Adrenal gland (tissue), 12 donors: ENCODE results near the gene MVD. TPM values are rescaled to one million over a fixed set of nuclear protein-coding genes. Genes with fewer than 3 reads are reported as not detected.

Experiments used
- DNase-seq, 7 donors: peaks; one replicate each; pipeline ENCODE4 v3.0.0-alpha.2; 2019 to 2020
- H3K27ac ChIP-seq, 5 donors: fragments of 200-600 bp; sonication (generic) in 4 of 5; 1 replicate in 3 of 5; 2 replicates in 2 of 5; pipeline versions ENCODE4 v1.5.1 to v1.8.0; 2016 to 2020; ENCODE audit warnings: mild to moderate bottlenecking in 1 of 5
- H3K27me3 ChIP-seq: fragments of 200-600 bp; 2 replicates; pipeline ENCODE4 v1.8.0; 2021
- H3K36me3 ChIP-seq, 2 donors: fragments of 200-600 bp; replicated peaks in 1 of 2; 1 replicate in 1 of 2; 2 replicates in 1 of 2; pipeline versions ENCODE4 v1.5.1 to v1.8.0; 2018 to 2022
- H3K4me1 ChIP-seq, 2 donors: fragments of 200-600 bp; replicated peaks in 1 of 2; 1 replicate in 1 of 2; 2 replicates in 1 of 2; pipeline versions ENCODE4 v1.5.1 to v1.8.0; 2018 to 2021
- H3K4me3 ChIP-seq, 4 donors: fragments of 200-600 bp; sonication (generic) in 3 of 4; one replicate each; pipeline ENCODE4 v1.5.1; 2016 to 2018
- H3K9me3 ChIP-seq, 3 donors: fragments of 200-600 bp; sonication (generic) in 1 of 3; replicated peaks in 1 of 3; 1 replicate in 2 of 3; 2 replicates in 1 of 3; pipeline versions ENCODE4 v1.5.1 to v1.8.0; 2016 to 2021
- POLR2A ChIP-seq, 2 donors: fragments of 450-650 bp; IDR thresholded peaks; one replicate each; pipeline ENCODE4 v1.6.1; 2017; ENCODE audit warnings: antibody characterized with exemption in 2 of 2, mild to moderate bottlenecking in 2 of 2, moderate library complexity in 1 of 2
- WGBS, 4 donors: extraction: QIAGEN DNeasy Blood & Tissue Kit in 2 of 4; methylation state at CpG; one replicate each; pipeline versions ENCODE4 v1.1.5 to v1.1.7; 2013 to 2017; 5-methylcytosine and 5-hydroxymethylcytosine counted together
- intact Hi-C, 2 donors: fragments of 100-400 bp; cut with DNase I; formaldehyde crosslinking; loops; one replicate each; pipeline versions ENCODE4 v1.14.1 to v1.15.0; 2022 to 2023
- polyA plus RNA-seq, 3 donors: library from polyadenylated mRNA; stranded (reverse); fragments of 200-250 nt in 2 of 3; fragments of 350-450 nt in 1 of 3; fragmentation: Illumina TruSeq in 1 of 3; extraction: RNeasy Lipid Tissue Mini Kit (QIAGEN cat#74804) in 1 of 3; gene quantifications; one replicate each; pipeline ENCODE4 v1.2.3, GENCODE V29; 2013 to 2014
- total RNA-seq, 9 donors: library from RNA; depleted of rRNA in 4 of 9; stranded (reverse); fragments of >200 nt in 4 of 9; fragments of 120-200 nt in 1 of 9; fragmentation: NEBNext Ultra II Directional in 1 of 9; extraction: Animal tissue kit (Norgen Biotek cat#: 25700) in 1 of 9; gene quantifications; one replicate each; pipeline versions ENCODE4 v1.1.0 to v1.2.4, GENCODE V29; 2013 to 2023
- TF ChIP-seq, protein P1 (sequence below), 6 experiments: fragments of 450-650 bp in 4 of 6; fragments of 200-600 bp in 2 of 6; sonication (generic) in 1 of 6; IDR thresholded peaks; 1 replicate in 5 of 6; 2 replicates in 1 of 6; pipeline versions ENCODE4 v1.5.1 to v1.8.0; 2016 to 2021; ENCODE audit warnings: antibody characterized with exemption in 6 of 6, mild to moderate bottlenecking in 2 of 6, moderate library complexity in 1 of 6
- donor health status: healthy with polysubstance abuse.
- donor health status: Bipolar disorder and iron deficiency.
- donor health status: DM: yes; HTN: yes; CAD: no.
- donor health status: DM: no; HTN: no; CAD: no.
- donor health status: DM: no; HTN: no; CAD: no.
- donor health status: DM: yes; HTN: yes; CAD: no.

Gene MVD
- total and polyA plus RNA-seq, 12 donors, result 25.6 to 293 (median 45.4) TPM

DNA sequence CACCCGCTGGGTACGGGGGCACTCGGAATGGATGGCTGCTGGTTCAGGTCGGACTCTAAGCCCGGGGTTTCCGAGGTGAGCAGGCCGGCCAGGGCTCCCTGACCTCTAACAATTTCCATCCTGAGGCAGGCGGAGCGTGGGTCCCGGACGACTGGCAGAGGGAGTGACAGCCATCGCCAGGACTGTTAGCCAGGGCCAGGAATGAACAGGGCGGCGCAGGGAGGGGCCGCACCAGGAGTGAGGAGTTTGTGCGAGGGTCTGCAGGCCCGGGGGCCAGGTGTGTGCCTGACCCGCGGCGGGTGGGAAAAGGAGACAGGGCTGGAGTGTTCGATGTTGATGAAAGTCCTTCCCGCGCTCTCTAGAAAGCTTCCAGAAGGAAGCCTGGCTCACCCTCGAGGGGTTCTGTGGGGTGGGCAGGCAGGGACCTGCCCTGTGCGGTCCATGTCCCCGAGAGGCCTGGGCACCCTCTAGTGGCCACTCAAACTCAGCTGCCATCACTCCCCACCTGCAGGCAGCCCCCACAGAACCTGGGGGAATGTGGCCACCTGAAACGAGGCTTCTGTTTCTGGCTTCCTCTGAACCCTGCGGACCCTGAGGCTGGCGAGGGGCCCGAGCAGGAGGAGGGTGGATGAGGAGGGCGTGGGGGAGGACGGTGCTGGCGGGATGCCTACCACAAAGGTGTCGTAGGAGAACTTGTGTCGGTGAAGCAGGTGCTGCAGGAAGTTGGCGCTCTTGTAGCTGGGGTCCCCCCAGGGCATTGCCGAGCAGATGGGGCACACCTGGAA lies 35.1 kb upstream of the MVD start:
- Histone ChIP-seq H3K4me3 (no peak overlapping the region), H3K4me1 (peaks cover 16 to 22% of the 10 kb centered on the region in 2 donors), H3K9me3 (no peaks in the 10 kb centered on the region), H3K27ac (peak overlapping the region in 1 of 5 donors; percentile 69), H3K36me3 (peaks cover 0 to 40% of the 10 kb centered on the region in 2 donors), H3K27me3 (no peaks in the 10 kb centered on the region)
- no peak for DNase-seq
- WGBS, 4 donors, result 81 to 86% (median 84%) methylated on average over 31 to 37 of the region's 37 CpGs
- TF ChIP-seq POLR2A (IDR thresholded peaks at IDR 0.05), result no peak
- TF ChIP-seq, protein P1, sequence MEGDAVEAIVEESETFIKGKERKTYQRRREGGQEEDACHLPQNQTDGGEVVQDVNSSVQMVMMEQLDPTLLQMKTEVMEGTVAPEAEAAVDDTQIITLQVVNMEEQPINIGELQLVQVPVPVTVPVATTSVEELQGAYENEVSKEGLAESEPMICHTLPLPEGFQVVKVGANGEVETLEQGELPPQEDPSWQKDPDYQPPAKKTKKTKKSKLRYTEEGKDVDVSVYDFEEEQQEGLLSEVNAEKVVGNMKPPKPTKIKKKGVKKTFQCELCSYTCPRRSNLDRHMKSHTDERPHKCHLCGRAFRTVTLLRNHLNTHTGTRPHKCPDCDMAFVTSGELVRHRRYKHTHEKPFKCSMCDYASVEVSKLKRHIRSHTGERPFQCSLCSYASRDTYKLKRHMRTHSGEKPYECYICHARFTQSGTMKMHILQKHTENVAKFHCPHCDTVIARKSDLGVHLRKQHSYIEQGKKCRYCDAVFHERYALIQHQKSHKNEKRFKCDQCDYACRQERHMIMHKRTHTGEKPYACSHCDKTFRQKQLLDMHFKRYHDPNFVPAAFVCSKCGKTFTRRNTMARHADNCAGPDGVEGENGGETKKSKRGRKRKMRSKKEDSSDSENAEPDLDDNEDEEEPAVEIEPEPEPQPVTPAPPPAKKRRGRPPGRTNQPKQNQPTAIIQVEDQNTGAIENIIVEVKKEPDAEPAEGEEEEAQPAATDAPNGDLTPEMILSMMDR (IDR thresholded peaks at IDR 0.05), result peak in 3 of 6 experiments; percentile 13 to 26 (median 22)
- intact Hi-C loops, result no loop called here

DNA sequence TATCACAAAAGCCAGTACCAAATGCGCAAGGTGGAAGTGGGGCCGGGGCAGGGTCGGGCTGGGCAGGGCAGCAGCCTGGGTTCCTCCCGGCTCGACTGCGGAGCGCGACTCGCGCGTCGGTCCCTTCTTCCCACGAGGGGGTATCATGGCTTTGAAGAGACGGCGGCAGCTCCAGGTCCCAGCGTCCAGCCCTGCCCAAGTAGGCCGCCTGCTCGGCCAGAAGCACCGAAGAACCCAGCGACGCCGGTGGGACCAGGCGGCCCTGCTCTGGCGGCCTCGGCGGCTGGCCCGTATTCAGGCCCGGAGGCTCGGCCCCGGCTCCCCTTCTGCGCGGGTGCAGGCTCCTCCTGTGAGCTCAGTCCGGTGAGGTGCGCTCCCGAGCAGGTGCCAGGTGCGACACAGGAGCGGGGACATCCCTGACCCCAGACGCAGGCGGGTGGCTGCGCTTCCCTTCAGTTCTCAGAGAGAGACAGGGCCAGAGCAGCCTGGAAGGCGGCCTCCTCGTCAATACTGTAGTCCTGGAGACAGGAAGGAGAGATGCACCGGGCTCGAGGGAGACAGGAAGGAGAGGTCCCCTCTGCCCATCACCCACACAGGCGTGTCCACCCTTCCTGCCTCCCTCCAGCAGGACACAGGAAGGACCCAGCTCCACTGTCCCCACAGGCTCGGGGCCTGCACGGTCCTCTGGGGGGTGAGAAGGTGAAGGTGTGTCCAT lies 34.4 kb upstream of the MVD start:
- Histone ChIP-seq H3K27ac (peak overlapping the region in 1 of 5 donors; percentile 69), H3K4me3 (no peak overlapping the region), H3K36me3 (peaks cover 0 to 40% of the 10 kb centered on the region in 2 donors), H3K27me3 (peaks cover 4% of the 10 kb centered on the region), H3K4me1 (peaks cover 16 to 20% of the 10 kb centered on the region in 2 donors), H3K9me3 (no peaks in the 10 kb centered on the region)
- peak in 2 of 7 donors; percentile 59 to 64 for DNase-seq
- intact Hi-C loops, result no loop called here
- 84 to 92% (median 87%) methylated on average over 20 to 47 of the region's 47 CpGs for WGBS, 4 donors
- TF ChIP-seq, protein P1 (IDR thresholded peaks at IDR 0.05), result no peak
- no peak for TF ChIP-seq POLR2A (IDR thresholded peaks at IDR 0.05)

DNA sequence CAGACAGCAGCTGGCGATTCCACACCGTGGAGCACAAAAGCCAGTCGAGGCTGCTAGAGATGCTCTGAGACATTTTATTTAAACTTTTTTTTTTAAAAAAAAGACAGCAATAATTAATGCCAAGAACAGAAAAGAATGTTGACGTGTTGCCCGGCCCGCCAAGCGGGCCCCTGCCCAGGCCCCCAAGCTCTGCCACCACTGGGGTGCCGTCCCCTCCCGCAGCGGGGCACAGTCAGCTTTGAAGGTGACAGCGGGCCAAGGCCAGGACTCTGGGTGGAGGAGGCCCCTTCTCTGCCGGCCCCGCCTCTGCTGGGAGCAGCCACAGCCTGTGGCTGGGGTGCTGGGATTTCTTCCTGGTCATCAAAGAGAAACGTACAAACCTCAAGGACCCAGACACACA lies 33.5 kb upstream of the MVD start:
- H3K36me3 ChIP-seq, result peaks cover 0 to 40% of the 10 kb centered on the region in 2 donors
- no peak overlapping the region for H3K27ac ChIP-seq
- WGBS, 4 donors, result 49 to 64% (median 59%) methylated on average over 12 to 14 of the region's 14 CpGs
- no peak overlapping the region for H3K4me3 ChIP-seq
- DNase-seq, result no peak
- intact Hi-C loops, result no loop called here
- peaks cover 6% of the 10 kb centered on the region for H3K27me3 ChIP-seq
- TF ChIP-seq POLR2A (IDR thresholded peaks at IDR 0.05), result no peak
- TF ChIP-seq, protein P1 (IDR thresholded peaks at IDR 0.05), result no peak
- H3K9me3 ChIP-seq, result no peaks in the 10 kb centered on the region
- H3K4me1 ChIP-seq, result peaks cover 15% of the 10 kb centered on the region in 2 donors

DNA sequence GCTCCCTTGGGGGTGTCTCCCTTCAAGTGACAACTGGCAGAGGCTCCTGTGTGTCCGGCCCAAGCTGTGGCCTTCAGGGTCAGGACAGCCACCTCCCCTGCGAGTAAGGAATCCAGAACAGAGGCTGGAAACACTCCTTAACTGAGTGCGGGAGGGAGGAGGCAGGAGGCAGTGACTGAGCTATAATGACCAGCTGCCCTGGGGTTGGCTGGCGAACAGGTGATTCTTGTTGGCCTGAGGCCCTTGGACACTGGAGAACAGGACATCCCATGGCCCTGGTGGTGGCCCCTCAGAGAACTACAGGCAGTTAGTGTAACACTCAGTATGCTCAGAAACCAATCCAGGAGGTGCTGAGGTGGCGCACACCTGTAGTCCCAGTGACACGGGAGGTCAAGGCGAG lies 32.9 kb upstream of the MVD start:
- intact Hi-C loops, result no loop called here
- TF ChIP-seq POLR2A (IDR thresholded peaks at IDR 0.05), result no peak
- TF ChIP-seq, protein P1 (IDR thresholded peaks at IDR 0.05), result no peak
- Histone ChIP-seq H3K36me3 (peaks cover 0 to 40% of the 10 kb centered on the region in 2 donors), H3K4me1 (peaks cover 8% of the 10 kb centered on the region in 2 donors), H3K9me3 (no peaks in the 10 kb centered on the region), H3K27ac (no peak overlapping the region), H3K4me3 (no peak overlapping the region), H3K27me3 (peaks cover 6% of the 10 kb centered on the region)
- DNase-seq, result no peak
- 56 to 83% (median 76%) methylated on average over 4 to 7 of the region's 7 CpGs for WGBS, 4 donors
